Epithelial cell of proximal tubule (primary cell): ENCODE measurements around the gene FUT9. TPM values are rescaled to one million over a fixed set of nuclear protein-coding genes. Genes with fewer than 3 reads are reported as not detected.

Source experiments
- DNase-seq: peaks from one replicate; pipeline ENCODE4 v3.0.0-alpha.2; 2011; ENCODE audit warnings: low read depth
- H3K4me3 ChIP-seq: 2 replicates; pipeline ENCODE4 v1.5.1; 2011; ENCODE audit warnings: low read depth, mild to moderate bottlenecking, low read length
- CTCF ChIP-seq: conservative IDR thresholded peaks from 2 replicates; pipeline ENCODE4 v1.5.1; 2012; ENCODE audit warnings: low read depth, mild to moderate bottlenecking, low read length
- total RNA-seq: library from RNA; depleted of rRNA; stranded (reverse); fragments of >200 nt; gene quantifications from 2 replicates; pipeline ENCODE4 v1.2.3, GENCODE V29; 2015

Gene FUT9
- total RNA-seq, 1 donor from 2014 or later = 0.46 TPM

GRCh38 chr6:96194675-96195074 is 178.9 kb downstream of the FUT9 start:
- DNase-seq = no peak
- no peak for TF ChIP-seq CTCF
- no peak overlapping the region for H3K4me3 ChIP-seq

GRCh38 chr6:96195272-96195671 is 179.5 kb downstream of the FUT9 start:
- H3K4me3 ChIP-seq = no peak overlapping the region
- TF ChIP-seq CTCF = no peak
- no peak for DNase-seq

GRCh38 chr6:96196633-96197032 is 180.9 kb downstream of the FUT9 start:
- no peak for DNase-seq
- TF ChIP-seq CTCF = no peak
- no peak overlapping the region for H3K4me3 ChIP-seq

- no peak overlapping the region for H3K4me3 ChIP-seq
- no peak for TF ChIP-seq CTCF
- DNase-seq = no peak
These were observed 181.5 kb downstream of the FUT9 start for GRCh38 chr6:96197241-96197640.

GRCh38 chr6:96202571-96202970 is 186.8 kb downstream of the FUT9 start:
- DNase-seq = no peak
- no peak overlapping the region for H3K4me3 ChIP-seq
- TF ChIP-seq CTCF = no peak

GRCh38 chr6:96211341-96211740 is 195.6 kb downstream of the FUT9 start:
- DNase-seq = no peak
- H3K4me3 ChIP-seq = no peak overlapping the region
- no peak for TF ChIP-seq CTCF

- no peak for DNase-seq
- no peak for TF ChIP-seq CTCF
- H3K4me3 ChIP-seq = no peak overlapping the region
These were observed 196.3 kb downstream of the FUT9 start for GRCh38 chr6:96212066-96212465.
